ENCODE measurements around the gene IL17C.

GRCh38 chr16:88606148-88606757 lies 32.1 kb upstream of the IL17C start:
- TF ChIP-seq EZH2 (IDR thresholded peaks at IDR 0.05; ENCODE audit: borderline replicate concordance, low read length) (no peak), CTCF (IDR thresholded peaks at IDR 0.05; ENCODE audit: low read length) (no peak)
